Stimulated activated naive CD4-positive, alpha-beta T cell treated with Interleukin-2 at 50 U/mL for 16 hours (primary cell): ENCODE data around the gene CSTF2T.

ENCODE experiments used
- DNase-seq: peaks from one replicate; lab custom pipeline; 2025; lab: John Stamatoyannopoulos, UW

The CSTF2T gene

GRCh38 chr10:51699475-51700227 is at the start of gene CSTF2T:
CSTF2T (minus strand) TSS chr10:51699595; CDS start chr10:51699549, 46 bp downstream.
- peak; percentile 84 for DNase-seq

DNA sequence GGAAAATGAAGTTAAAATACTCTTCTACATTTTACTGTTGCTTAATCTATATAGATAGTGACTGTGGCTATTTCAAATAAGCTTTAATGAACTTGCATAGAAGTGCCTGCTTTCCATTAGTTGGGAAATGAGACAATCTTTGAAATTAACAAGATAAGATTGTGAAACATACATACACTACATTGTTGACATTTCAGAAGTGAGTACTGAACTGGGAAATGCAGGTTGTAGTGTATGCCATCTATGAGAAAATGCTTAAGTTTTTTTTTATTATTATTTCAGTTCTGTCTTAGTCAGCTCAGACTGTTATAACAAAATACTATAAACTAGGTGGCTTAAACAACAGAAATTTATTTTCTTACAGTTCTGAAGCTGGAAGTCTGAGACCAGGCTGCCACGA is 49.6 kb upstream of the CSTF2T start:
- DNase-seq: no peak

DNA sequence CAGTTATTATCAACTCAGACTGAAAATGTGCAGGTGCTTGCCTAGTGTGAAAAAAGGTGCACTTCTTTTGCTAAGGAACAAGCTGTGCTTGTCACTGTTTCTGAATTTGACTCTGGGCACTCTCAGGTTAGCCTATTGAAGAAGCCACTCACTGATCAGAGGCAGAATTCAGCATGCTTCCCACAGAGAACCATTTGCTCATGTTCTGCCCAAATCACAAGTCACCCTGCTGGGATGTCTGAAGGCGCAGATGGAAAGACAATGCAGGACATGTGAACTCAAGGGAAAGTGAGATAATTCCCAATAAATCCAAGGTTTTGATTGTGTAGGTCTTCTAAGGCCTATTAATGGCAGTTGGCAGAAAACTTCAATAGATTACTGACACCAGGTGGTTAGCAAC is 47.8 kb upstream of the CSTF2T start:
- no peak for DNase-seq

GRCh38 chr10:51745397-51745796 is 46.0 kb upstream of the CSTF2T start:
- DNase-seq: no peak

DNA sequence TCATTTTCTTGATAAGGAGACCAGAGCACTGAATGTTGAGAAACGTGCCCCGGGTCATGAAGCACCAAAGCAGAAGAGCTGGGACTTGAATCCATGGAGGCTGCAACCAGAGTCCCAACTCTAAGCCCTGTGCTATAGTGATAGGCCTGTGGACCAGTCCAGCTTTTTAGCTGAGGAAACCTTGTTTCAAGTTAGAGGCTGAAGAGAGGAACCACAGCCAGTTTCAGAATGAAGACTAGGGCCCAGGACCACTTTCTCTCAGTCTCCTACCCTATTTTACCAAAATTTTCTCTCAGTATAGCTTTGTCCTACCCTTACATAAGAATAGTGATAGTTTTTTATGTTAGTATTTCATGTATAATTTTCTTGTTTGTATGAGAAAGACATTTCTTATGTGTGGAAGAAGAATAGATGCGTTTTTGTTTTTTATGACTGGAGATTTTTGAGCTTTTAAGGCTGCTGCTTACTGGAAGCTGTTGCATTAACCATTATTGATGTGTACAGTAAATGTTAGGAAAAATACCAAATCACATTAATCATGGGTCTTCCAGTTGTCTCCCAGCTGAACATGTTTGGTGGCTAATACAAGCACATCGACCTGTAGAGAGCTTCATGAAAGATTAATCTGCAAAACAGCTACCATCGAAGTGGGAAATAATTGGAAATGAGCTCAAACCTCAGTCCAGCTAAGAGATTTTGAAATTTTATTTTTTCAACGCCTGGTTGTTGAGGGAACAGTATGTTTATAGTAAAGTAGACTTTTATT is 45.0 kb upstream of the CSTF2T start:
- DNase-seq: no peak

DNA sequence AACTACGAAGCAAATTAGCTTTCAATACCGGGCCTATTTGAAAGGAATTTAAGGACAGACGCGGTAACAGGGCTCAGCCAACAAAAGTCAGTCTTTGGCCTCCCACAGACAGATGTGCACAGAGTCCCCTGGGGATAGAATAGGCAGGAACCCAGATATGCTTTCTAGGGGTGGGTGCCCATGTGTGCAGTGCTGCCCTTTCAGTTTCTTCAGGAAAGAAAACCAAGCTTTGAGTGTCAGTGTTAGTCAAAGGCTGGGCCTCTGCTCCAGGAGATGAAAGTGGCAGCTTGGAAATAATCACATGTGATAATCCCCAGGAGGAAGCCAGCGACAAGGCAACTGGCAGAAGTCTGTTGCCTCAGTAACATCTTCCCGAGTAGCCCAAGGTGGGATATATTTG is 43.8 kb upstream of the CSTF2T start:
- no peak for DNase-seq

- no peak for DNase-seq
Measured at GRCh38 chr10:51733057-51733456, 33.7 kb upstream of the CSTF2T start.

DNA sequence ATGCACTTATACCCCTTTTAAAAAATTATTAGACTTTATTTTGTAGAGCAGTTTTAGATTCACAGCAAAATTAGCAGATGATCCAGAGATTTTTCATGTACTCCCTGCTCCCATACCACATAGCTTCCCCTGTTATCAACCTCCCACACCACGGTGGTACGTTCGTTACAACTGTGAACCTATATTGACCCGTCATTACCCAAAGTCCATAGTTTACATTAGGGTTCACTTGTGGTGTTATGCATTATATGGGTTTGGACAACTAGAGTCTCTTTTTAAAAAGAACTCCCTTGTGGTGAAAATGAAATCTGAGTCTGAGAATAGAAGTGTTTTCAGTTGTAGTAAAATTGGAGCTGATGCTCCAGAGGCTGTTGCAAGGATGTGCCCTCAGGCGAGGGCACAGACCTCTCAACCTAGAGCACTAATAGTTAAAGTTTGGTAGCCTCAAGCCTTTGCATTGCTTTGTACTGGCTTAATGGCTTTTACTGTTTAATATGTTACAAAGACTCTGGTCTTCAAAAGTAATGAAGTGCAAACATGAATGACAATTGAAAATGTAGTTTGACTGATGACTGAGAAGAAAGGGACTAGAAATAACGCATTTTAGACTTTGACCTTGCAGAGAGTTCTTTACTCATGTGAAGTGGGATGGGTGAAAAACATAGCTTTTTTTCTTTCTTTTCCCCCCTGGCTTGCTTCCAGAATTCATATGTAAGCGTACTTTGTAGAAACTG is 30.6 kb upstream of the CSTF2T start:
- no peak for DNase-seq

DNA sequence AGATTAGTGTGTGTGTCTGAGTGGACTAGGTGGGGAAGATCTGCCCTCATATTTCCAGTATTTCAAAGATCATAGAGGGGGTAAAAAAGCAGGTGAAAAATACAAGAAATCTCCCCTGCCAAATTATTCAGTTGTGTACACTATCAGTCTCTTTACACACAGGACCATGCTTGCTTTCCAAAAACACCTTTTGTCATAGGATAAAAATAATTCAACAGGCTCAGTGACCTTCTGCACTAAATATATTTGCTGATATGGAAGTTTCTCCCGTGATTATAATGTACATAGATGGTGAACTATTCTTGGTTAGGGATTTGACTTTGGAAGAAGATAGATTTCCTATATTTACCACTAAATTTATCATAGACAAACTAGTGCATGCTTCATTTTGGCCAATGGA is 24.6 kb upstream of the CSTF2T start:
- no peak for DNase-seq

- DNase-seq: no peak
Measured at GRCh38 chr10:51718804-51719291, 19.5 kb upstream of the CSTF2T start.

- no peak for DNase-seq
Measured at GRCh38 chr10:51716981-51717380, 17.6 kb upstream of the CSTF2T start.

DNA sequence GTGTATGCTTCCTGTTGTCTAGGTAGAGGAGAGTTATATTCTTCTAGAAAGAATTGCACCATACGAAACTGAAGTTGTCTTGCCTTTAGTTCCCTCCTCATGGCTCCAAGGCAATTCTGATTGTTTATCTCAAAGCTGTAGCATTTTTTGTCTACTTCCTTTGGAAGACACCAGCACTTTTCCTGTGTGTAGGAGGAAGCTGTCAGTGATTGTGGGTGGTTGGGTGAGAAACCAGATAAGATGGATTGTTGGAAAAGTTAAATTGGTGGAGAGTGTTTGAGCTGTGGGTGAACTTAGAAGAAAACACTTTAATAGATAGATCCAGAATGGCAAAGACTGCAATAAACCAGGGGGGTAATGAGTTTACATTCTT is 12.1 kb upstream of the CSTF2T start:
- no peak for DNase-seq

- DNase-seq: no peak
Measured at GRCh38 chr10:51709324-51709972, 10.1 kb upstream of the CSTF2T start.

DNA sequence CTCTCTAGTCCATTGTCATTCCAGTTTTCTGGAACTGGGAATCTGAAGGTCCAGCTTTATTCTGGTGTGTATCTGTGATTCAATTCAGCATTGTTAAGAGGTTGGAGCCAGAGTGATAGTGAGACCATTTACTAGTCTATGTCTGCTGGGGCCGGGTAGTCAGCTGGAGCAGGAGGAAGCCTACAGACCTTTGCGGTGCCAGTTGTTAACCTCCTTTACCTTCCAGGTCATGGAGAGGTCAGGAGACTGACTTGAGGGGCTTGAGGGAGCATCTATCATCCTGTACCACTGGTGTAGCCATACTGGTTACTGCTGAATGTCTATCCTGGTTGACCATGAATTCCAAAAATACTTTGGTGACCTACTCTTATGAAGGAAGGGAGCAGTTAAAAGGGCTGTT is 9.2 kb upstream of the CSTF2T start:
- no peak for DNase-seq

GRCh38 chr10:51707821-51708424 is 8.5 kb upstream of the CSTF2T start:
- DNase-seq: no peak

DNA sequence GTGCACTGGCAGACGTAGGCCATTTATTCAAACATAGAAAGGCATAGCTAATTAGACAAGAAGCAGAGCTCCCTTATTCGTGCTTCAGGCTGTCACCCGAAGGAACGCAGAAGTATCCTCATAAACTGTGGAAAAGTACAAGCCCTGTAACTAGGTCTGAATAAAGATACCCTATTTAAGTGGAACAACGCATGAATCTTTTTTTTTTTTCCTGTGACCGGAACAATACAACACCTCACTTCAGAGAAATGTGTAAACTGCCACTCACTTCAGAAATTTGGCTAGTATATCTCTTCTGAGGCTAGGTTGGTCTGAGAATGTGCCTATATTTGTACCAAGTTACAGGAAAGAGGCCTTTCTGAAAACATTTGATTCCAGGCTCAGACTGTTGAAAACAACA is 8.0 kb upstream of the CSTF2T start:
- no peak for DNase-seq

DNA sequence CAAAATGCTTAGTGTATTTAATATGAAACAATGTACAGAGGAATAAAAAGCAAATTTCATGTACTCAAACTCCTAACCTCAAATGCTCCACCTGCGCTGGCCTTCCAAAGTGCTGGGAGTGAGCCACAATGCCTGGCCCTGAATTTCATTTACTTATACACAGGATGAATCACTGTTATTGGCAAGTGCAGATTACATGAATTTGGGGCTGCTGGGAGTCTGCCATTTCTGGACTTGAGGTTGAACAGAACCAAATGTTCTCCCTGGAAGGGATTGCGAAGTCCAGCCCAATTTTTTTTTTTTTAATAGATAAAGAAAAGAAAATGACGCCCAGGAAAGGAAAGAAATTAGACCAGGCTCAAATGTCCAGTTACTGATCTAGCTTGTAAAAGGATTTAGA is 6.8 kb upstream of the CSTF2T start:
- DNase-seq: no peak

DNA sequence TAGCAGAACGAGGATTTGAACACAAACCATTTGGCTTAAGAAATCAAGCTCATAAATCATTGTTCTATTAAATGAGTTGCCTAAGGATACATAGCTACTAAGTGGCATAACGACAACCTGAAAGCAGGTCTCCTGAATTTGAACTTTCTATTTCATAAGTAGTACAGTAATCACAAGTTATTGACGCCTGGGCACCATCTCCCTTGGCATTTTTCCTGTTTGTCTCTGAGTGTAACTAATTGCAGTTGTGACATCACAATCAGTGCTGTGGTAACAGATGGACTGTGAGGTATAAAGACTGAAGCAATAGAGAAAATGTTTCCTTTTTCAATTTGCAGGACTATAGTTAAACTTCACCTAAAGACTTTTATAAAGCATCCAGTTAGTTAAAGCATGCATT is 6.4 kb upstream of the CSTF2T start:
- DNase-seq: no peak

DNA sequence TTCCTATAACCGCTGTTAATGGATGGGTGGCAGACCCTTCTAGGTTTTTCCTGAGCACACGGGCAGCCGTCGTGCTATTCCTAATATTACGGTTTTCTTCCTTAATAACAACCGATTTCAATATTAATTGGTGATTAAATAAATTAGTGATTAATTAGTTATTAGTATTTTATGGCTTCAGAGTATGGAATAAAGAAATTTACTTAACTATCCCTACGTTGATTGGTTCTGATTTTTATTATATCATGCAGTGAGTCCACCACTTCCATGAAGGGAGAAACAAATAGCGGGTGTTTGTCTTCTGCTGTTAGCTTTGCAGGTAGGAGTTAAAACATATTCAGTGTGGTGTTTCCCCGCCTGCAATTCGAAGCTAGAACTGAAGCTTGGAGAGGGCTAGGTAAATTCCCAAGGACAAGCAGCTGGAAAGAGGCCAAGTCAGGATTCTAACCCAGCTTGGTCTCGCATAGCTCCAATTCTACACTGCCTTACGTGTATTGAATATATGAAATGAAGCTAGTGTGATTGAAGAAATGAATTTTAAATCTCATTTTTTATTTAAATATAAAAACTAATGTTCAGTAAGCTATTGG is 928 bp upstream of the CSTF2T start:
- no peak for DNase-seq

DNA sequence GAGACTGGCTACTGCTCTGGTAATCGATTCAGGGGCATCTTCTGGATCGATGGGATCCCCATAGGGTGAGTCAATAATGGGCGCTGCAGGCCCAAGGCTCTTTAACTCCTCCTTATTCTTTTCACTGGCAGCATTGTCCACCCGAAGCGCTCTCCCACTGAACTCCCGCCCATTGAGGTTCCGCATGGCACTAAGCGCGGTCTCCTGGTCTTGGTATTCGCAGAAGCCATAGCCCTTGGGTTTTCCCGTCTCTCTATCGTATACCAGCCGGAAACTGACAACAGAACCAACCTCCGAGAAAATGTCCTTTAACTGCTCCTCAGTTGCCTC is 285 bp downstream of the CSTF2T start:
- no peak for DNase-seq

DNA sequence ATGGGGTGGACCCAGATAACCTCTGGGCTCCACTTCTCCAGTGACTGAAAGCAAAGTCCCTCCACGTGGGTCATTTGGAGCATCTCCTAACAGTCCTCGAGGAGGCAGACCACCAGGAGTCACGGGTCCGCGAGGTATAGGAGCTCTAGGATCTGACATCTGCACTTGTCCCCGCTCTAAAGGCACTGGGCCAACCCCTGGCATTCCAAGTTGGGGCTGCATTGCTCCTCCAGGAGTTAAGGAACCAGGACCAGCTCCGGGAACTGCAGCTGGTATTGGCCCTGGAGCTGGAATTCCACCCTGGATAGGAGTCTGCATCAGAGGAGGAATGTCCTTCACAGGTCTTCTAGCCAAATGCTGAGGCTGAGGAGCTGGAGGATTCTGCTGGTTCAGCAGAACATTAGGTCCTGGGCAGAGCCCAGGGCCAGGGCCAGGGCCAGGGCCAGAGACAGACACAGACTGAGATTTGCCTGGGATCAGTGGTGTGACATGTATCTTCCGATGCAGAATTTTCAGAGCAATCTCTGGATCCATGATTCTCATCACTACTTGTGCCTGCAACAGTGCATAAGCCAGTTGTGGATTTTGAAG is 827 bp downstream of the CSTF2T start:
- no peak for DNase-seq
